Measurements from ENCODE around the gene PTPN23. TPM values are rescaled to one million over a fixed set of nuclear protein-coding genes. Genes with fewer than 3 reads are reported as not detected.
A peak's percentile ranks its signal among the peaks of the same experiment; 100 is the strongest.

Gene PTPN23
- total and polyA plus RNA-seq, 2 of the 13 experiments (the other 11 are each of a cell fraction or from before 2014, with no cell fraction given) = 2.3 to 3.7 TPM

DNA sequence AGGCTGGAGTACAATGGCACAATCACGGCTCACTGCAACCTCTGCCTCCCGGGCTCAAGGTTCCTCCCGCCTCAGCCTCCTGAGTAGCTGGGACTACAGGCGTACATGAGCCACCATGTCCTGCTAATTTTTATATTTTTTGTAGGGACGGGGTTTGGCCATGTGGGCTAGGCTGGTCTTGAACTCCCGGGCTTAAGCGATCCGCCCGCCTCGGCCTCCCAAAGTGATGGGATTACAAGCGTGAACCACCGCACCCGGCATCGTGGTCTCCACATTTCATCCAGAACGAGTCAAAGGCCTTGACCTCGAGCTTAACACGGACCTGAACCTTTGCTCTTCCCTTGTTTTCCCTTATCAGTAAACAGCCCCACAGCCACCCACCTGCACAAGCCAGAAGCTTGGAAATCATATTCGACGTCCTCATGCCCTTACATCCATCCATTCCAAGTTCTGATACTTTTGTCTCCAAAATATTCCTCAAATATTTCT is 1.4 kb upstream of the PTPN23 start (continued):
- TF ChIP-seq, protein P1, sequence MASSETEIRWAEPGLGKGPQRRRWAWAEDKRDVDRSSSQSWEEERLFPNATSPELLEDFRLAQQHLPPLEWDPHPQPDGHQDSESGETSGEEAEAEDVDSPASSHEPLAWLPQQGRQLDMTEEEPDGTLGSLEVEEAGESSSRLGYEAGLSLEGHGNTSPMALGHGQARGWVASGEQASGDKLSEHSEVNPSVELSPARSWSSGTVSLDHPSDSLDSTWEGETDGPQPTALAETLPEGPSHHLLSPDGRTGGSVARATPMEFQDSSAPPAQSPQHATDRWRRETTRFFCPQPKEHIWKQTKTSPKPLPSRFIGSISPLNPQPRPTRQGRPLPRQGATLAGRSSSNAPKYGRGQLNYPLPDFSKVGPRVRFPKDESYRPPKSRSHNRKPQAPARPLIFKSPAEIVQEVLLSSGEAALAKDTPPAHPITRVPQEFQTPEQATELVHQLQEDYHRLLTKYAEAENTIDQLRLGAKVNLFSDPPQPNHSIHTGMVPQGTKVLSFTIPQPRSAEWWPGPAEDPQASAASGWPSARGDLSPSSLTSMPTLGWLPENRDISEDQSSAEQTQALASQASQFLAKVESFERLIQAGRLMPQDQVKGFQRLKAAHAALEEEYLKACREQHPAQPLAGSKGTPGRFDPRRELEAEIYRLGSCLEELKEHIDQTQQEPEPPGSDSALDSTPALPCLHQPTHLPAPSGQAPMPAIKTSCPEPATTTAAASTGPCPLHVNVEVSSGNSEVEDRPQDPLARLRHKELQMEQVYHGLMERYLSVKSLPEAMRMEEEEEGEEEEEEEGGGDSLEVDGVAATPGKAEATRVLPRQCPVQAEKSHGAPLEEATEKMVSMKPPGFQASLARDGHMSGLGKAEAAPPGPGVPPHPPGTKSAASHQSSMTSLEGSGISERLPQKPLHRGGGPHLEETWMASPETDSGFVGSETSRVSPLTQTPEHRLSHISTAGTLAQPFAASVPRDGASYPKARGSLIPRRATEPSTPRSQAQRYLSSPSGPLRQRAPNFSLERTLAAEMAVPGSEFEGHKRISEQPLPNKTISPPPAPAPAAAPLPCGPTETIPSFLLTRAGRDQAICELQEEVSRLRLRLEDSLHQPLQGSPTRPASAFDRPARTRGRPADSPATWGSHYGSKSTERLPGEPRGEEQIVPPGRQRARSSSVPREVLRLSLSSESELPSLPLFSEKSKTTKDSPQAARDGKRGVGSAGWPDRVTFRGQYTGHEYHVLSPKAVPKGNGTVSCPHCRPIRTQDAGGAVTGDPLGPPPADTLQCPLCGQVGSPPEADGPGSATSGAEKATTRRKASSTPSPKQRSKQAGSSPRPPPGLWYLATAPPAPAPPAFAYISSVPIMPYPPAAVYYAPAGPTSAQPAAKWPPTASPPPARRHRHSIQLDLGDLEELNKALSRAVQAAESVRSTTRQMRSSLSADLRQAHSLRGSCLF (CRISPR knock-in tag; IDR thresholded peaks at IDR 0.05; ENCODE audit: borderline replicate concordance) = no peak
- TF ChIP-seq RNF2 (conservative IDR thresholded peaks at IDR 0.05; ENCODE audit: low read depth) (peak; percentile 77), REPIN1 (CRISPR knock-in tag; IDR thresholded peaks at IDR 0.05; ENCODE audit: borderline replicate concordance, low read depth) (peak; percentile 91; the same call in 1 of the 2 replicates), MBD4 (IDR thresholded peaks at IDR 0.05; ENCODE audit: borderline replicate concordance, low read length) (no peak), SNRNP70 (IDR thresholded peaks at IDR 0.05; ENCODE audit: low read depth, low read length) (no peak), NFE2L1 (CRISPR knock-in tag; IDR thresholded peaks at IDR 0.05; ENCODE audit: borderline replicate concordance) (no peak), ZNF572 (CRISPR knock-in tag; IDR thresholded peaks at IDR 0.05) (no peak), SIN3B (IDR thresholded peaks at IDR 0.05; ENCODE audit: low read length) (no peak), POGZ (CRISPR knock-in tag; IDR thresholded peaks at IDR 0.05) (peak; percentile 56), HES4 (CRISPR knock-in tag; IDR thresholded peaks at IDR 0.05; ENCODE audit: borderline replicate concordance) (peak; percentile 82), ADNP (CRISPR knock-in tag; IDR thresholded peaks at IDR 0.05) (peak; percentile 73; the same call in 1 of the 2 replicates), ZNF225 (CRISPR knock-in tag; IDR thresholded peaks at IDR 0.05) (no peak), ZNF749 (CRISPR knock-in tag; IDR thresholded peaks at IDR 0.05; ENCODE audit: borderline replicate concordance) (0 out of 2 replicates have a peak, but pooled peaks have one; percentile 87), ZNF644 (CRISPR knock-in tag; IDR thresholded peaks at IDR 0.05; ENCODE audit: low read depth) (0 out of 2 replicates have a peak, but pooled peaks have one; percentile 21), AGO2 (optimal IDR thresholded peaks at IDR 0.05; ENCODE audit: low read depth, low read length) (no peak), SRF (IDR thresholded peaks at IDR 0.05; ENCODE audit: low read depth, low read length) (no peak), TMF1 (CRISPR knock-in tag; IDR thresholded peaks at IDR 0.05; ENCODE audit: low read depth) (no peak), FOXK1 (CRISPR knock-in tag; IDR thresholded peaks at IDR 0.05; ENCODE audit: borderline replicate concordance, low read depth) (peak; percentile 74; the same call in 1 of the 2 replicates), FOXC1 (CRISPR knock-in tag; IDR thresholded peaks at IDR 0.05; ENCODE audit: borderline replicate concordance) (no peak), PITX1 (CRISPR knock-in tag; IDR thresholded peaks at IDR 0.05) (peak; percentile 99), POLR2AphosphoS5 (IDR thresholded peaks at IDR 0.05; ENCODE audit: low read depth, low read length) (peak; percentile 51), ZNF383 (CRISPR knock-in tag; IDR thresholded peaks at IDR 0.05; ENCODE audit: borderline replicate concordance) (no peak), RAD21 (CRISPR knock-in tag; IDR thresholded peaks at IDR 0.05) (peak; percentile 39; the same call in 1 of the 2 replicates), MTERF4 (CRISPR knock-in tag; IDR thresholded peaks at IDR 0.05) (no peak; the same call in 1 of the 2 replicates), DNMT1 (CRISPR knock-in tag; IDR thresholded peaks at IDR 0.05) (0 out of 2 replicates have a peak, but pooled peaks have one; percentile 30)
- TF ChIP-seq, protein P2, sequence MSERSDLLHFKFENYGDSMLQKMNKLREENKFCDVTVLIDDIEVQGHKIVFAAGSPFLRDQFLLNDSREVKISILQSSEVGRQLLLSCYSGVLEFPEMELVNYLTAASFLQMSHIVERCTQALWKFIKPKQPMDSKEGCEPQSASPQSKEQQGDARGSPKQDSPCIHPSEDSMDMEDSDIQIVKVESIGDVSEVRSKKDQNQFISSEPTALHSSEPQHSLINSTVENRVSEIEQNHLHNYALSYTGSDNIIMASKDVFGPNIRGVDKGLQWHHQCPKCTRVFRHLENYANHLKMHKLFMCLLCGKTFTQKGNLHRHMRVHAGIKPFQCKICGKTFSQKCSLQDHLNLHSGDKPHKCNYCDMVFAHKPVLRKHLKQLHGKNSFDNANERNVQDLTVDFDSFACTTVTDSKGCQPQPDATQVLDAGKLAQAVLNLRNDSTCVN (CRISPR knock-in tag; IDR thresholded peaks at IDR 0.05; ENCODE audit: borderline replicate concordance) = peak; percentile 94

Measured in HepG2 (cell line).